ENCODE results near the gene NPAS3. TPM values are rescaled to one million over a fixed set of nuclear protein-coding genes. Genes with fewer than 3 reads are reported as not detected.

NPAS3 gene
- total RNA-seq, 1 experiment from 2014 or later: 0.36 TPM

GRCh38 chr14:33711811-33712216, 773.1 kb downstream of the NPAS3 start:
- no peaks in the 10 kb centered on the region for H3K9me2 ChIP-seq (replicated peaks; ENCODE audit: low read length)
- H2AFZ ChIP-seq (ENCODE audit: low read length): no peak overlapping the region
- no peak for ATAC-seq
- CTCF ChIA-PET: interaction anchor here (0.5 kb wide), 1 partner anchor 773 kb away, joined by 4 read pairs; the partner anchor contains the start of gene NPAS3
- H3K79me2 ChIP-seq (ENCODE audit: low read length): no peaks in the 10 kb centered on the region
- H4K20me1 ChIP-seq (ENCODE audit: low read length): no peaks in the 10 kb centered on the region
- H3K4me2 ChIP-seq (ENCODE audit: low read length): no peak overlapping the region
- H3K4me1 ChIP-seq (ENCODE audit: insufficient read depth, low read length): peaks cover 9% of the 10 kb centered on the region
- no peaks in the 10 kb centered on the region for H3K27me3 ChIP-seq (ENCODE audit: low read length)
- H3F3A ChIP-seq (ENCODE audit: low read length, unreplicated experiment): no peaks in the 10 kb centered on the region
- TF ChIP-seq CTCF (conservative IDR thresholded peaks at IDR 0.05; ENCODE audit: low read depth, low read length) (no peak), EZH2phosphoT487 (IDR thresholded peaks at IDR 0.05; ENCODE audit: borderline replicate concordance, low read length) (no peak), EZH2 (IDR thresholded peaks at IDR 0.05; ENCODE audit: low read length, unreplicated experiment) (no peak)
- BruUV-seq (replicated peaks): no TSS peak
- H3K9me3 ChIP-seq (ENCODE audit: low read length): no peaks in the 10 kb centered on the region
- no peak overlapping the region for H3K4me3 ChIP-seq (ENCODE audit: low read length)
- intact Hi-C loops (cut with micrococcal nuclease): no loop called here
- H3K36me3 ChIP-seq (ENCODE audit: low read depth, low read length): no peaks in the 10 kb centered on the region
- no peak overlapping the region for H3K27ac ChIP-seq (ENCODE audit: low read length)
- DNase-seq: no peak
- POLR2A ChIA-PET (ENCODE audit: unreplicated experiment): no interaction called here
- H3K9ac ChIP-seq (ENCODE audit: low read length): no peak overlapping the region

GRCh38 chr14:33714527-33715226, 776.0 kb downstream of the NPAS3 start:
- ATAC-seq (peak; percentile 88), DNase-seq (peak; percentile 43)
- CTCF ChIA-PET: no interaction called here
- Histone ChIP-seq H3K79me2 (ENCODE audit: low read length) (no peaks in the 10 kb centered on the region), H3F3A (ENCODE audit: low read length, unreplicated experiment) (no peaks in the 10 kb centered on the region), H3K9me2 (replicated peaks; ENCODE audit: low read length) (no peaks in the 10 kb centered on the region), H3K9me3 (ENCODE audit: low read length) (no peaks in the 10 kb centered on the region), H2AFZ (ENCODE audit: low read length) (no peak overlapping the region), H3K4me2 (ENCODE audit: low read length) (no peak overlapping the region), H3K27ac (ENCODE audit: low read length) (no peak overlapping the region), H3K36me3 (ENCODE audit: low read depth, low read length) (no peaks in the 10 kb centered on the region), H3K9ac (ENCODE audit: low read length) (no peak overlapping the region), H3K4me3 (ENCODE audit: low read length) (no peak overlapping the region), H3K27me3 (ENCODE audit: low read length) (no peaks in the 10 kb centered on the region), H3K4me1 (ENCODE audit: insufficient read depth, low read length) (peaks cover 9% of the 10 kb centered on the region), H4K20me1 (ENCODE audit: low read length) (no peaks in the 10 kb centered on the region)
- intact Hi-C loops (cut with micrococcal nuclease): loop anchor here (2.0 to 5.0 kb wide), 2 partner anchors 32 to 62 kb away; no protein-coding TSS in a partner anchor
- TF ChIP-seq EZH2 (IDR thresholded peaks at IDR 0.05; ENCODE audit: low read length, unreplicated experiment) (no peak), CTCF (conservative IDR thresholded peaks at IDR 0.05; ENCODE audit: low read depth, low read length) (no peak), EZH2phosphoT487 (IDR thresholded peaks at IDR 0.05; ENCODE audit: borderline replicate concordance, low read length) (no peak)
- no TSS peak for BruUV-seq (replicated peaks)
- POLR2A ChIA-PET (ENCODE audit: unreplicated experiment): no interaction called here

- peaks cover 9% of the 10 kb centered on the region for H3K4me1 ChIP-seq (ENCODE audit: insufficient read depth, low read length)
- BruUV-seq (replicated peaks): no TSS peak
- H3K36me3 ChIP-seq (ENCODE audit: low read depth, low read length): no peaks in the 10 kb centered on the region
- H3K4me3 ChIP-seq (ENCODE audit: low read length): no peak overlapping the region
- H3K9ac ChIP-seq (ENCODE audit: low read length): no peak overlapping the region
- no peak for TF ChIP-seq EZH2 (IDR thresholded peaks at IDR 0.05; ENCODE audit: low read length, unreplicated experiment)
- no peak for TF ChIP-seq CTCF (conservative IDR thresholded peaks at IDR 0.05; ENCODE audit: low read depth, low read length)
- TF ChIP-seq EZH2phosphoT487 (IDR thresholded peaks at IDR 0.05; ENCODE audit: borderline replicate concordance, low read length): no peak
- ATAC-seq (no peak), DNase-seq (no peak)
- H3K27ac ChIP-seq (ENCODE audit: low read length): no peak overlapping the region
- H3K27me3 ChIP-seq (ENCODE audit: low read length): no peaks in the 10 kb centered on the region
- no peaks in the 10 kb centered on the region for H4K20me1 ChIP-seq (ENCODE audit: low read length)
- ChIA-PET CTCF (no interaction called here), POLR2A (ENCODE audit: unreplicated experiment) (no interaction called here)
- H3K9me2 ChIP-seq (replicated peaks; ENCODE audit: low read length): no peaks in the 10 kb centered on the region
- no peaks in the 10 kb centered on the region for H3F3A ChIP-seq (ENCODE audit: low read length, unreplicated experiment)
- H3K4me2 ChIP-seq (ENCODE audit: low read length): no peak overlapping the region
- no peaks in the 10 kb centered on the region for H3K9me3 ChIP-seq (ENCODE audit: low read length)
- H2AFZ ChIP-seq (ENCODE audit: low read length): no peak overlapping the region
- intact Hi-C loops (cut with micrococcal nuclease): loop anchor here (2.0 to 5.0 kb wide), 2 partner anchors 33 to 62 kb away; no protein-coding TSS in a partner anchor
- H3K79me2 ChIP-seq (ENCODE audit: low read length): no peaks in the 10 kb centered on the region
Observed at GRCh38 chr14:33715227-33715528, 776.5 kb downstream of the NPAS3 start.

Measured in PC-3 (cell line).